ENCODE results near the gene NPPA.

The NPPA gene

DNA sequence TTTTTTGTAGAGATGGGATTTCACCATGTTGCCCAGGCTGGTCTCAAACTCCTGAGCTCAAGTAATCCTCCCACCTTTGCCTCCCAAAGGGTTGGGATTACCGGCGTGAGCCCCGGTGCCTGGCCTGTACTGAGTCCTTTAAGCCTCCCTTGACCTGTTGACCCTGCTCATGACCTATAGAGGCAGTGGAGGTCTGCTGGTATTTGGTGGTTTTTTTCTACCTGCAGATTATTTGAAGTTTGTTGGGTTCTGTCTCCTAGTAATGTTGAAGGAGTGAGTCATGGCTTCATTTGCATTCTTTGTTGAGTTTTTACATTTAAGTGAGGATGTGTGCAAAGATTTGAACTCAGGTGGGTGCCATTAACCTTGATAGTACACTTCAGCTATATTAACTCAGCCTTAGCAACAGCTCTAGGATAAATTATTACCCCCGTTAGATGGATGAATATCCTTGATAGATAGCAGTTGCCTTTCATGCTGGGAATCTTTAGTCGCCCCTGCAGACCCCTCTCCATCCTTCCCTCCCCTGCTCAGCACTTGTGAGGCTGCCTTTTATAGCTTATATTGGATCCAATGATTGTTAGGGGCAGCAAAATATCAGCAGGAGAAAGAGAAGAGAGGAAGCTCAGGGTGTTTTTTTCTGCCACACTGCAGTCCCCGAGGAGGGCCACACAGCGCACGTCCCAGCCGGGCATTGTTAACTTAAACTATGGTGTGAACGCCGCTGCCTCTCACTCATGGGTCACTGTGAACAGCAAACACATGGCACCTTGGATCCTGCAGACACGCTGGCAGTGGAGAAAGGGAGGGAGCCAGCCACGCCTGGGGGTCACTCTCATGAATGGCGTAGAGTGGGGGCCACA is 26.0 kb upstream of the NPPA start:
- no peak for DNase-seq

DNA sequence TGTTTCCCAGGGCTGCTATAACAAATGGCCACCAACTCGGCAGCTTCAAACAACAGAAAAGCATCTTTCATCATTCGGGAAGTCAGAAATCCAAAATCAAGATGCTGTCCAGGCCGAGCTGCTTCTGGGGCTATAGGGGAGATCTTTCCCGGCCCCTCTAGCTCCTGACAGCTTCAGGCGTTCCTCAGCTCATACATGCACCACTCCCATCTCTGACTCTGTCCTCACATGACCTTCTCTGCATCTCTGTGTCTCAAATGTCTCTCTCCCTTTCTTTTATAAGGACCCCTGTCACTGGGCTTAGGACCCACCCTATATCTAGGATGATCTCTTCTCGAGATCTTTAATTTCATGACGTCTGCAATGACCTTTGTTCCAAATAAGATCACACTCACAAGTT is 25.0 kb upstream of the NPPA start:
- no peak for DNase-seq

DNA sequence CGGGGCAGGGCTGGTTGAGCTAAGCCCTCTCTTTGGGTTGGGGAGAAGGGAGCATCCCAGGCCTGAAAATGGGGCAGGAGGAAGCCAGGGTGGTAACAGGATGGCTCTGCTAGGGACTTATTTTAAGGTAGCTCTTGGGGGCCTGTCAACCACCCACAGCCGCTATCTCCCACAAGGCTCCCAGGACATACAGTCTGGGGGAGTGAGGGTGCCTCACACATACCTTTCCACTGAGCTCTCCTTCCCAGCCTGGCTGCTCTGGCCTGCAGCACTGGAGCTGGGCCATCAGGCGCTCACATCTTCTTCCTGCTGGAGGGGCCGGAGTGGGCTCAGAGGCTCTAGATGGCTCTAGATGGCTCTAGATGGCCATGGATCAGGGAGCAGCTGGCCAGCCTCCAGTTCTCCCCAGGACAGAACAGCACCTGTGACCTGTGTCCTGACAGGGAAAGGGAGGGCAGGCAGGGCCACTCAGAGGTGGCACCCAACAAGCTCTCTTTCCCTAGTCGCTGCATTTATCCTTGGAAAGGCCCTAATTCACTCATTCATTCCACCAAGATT is 22.1 kb upstream of the NPPA start:
- DNase-seq, result no peak

DNA sequence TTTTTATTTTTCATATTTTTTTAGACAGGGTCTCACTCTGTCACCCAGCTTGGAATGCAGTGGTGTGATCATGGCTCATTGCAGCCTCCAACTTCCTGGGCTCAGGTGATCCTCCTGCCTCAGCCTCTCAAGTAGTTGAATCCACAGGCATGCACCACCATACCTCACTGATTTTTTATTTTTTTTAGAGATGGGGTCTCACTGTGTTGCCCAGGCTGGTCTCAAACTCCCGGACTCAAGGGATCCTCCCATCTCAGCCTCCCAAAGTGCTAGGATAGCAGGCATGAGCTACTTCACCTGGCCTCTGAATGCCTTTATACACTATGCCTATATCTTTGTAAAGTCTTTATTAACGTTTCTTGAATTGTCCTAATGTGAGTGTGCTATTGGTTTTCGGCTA is 21.5 kb upstream of the NPPA start:
- no peak for DNase-seq

DNA sequence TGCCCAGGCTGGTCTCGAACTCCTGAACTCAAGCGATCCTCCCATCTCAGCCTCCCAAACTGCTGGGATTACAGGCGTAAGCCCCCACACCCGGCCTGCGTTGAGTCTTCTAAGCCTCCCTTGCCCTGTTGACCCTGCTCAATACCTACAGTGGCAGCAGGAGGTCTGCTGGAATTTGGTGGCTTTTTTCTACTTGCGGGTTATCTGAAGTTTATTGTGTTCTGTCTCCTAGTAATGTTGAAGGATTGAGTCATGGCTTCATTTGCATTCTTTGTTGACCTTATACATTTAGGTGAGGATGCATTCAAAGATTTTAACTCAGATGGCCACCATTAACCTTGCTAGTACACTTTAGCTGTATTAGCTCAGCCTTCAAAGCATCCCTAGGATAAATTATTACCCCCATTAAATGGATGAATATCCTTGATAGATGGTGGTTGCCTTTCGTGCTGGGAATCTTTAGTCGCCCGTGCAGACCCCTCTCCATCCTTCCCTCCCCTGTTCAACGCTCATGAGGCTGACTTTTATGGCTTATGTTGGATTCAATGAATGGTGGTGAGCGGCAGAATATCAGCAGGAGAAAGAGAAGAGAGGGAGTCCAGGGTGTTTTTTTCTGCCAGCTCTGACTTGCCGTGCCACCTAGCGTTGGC is 20.9 kb upstream of the NPPA start:
- no peak for DNase-seq

DNA sequence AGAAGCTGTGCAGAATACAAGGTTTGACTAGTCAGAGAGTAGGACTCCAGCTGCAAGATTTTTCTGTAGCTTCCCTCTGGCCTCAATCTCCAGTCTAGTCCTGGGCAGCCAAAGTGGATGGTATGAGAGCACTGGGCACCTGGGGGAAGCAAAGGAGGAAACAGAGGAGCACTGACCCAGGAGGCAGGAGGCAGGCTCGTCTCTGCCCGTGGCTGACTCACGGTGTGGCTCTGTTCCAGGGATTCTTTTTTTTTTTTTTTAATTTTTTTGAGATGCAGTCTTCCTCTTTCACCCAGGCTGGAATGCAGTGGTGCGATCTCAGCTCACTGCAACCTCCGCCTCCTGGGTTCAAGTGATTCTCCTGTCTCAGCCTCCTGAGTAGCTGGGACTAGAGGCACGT is 15.3 kb upstream of the NPPA start:
- no peak for DNase-seq

DNA sequence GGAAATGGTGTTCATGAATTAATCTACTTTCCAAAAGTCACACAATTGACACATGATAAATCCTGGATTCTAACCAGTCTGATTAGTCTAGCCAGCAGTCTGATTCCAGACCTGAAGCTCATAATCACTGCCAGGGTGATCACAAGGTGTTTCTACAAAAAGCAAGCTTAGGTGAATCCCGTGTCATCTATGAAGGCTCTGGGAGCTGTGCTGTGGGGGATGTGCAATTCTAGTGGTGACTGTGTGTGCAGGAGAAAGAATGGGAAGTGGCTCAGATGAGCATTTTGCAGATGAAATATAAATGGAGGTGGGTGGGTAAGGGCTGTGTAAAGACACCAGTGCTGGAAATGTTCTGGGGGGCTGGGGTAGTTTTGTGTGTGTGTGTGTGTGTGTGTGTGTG is 13.0 kb upstream of the NPPA start:
- no peak for DNase-seq

DNA sequence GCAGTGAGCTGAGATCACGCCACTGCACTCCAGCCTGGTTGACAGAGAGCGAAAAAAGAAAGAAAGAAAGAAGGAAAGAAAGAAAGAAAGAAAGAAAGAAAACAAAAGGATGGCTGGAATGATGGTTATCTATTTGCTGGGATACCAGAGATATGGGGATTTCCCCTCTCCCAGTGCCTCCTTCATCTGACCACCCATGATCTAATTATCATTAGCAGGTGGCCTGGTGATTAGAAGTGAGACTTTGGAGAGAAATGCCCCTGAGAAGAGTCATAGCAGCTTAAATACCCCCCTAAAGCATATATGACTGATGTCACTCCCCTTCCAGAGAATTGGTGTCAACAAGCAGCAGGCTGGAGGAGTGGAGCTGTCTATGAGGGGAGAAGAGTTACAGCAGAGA is 12.5 kb upstream of the NPPA start:
- no peak for DNase-seq

DNA sequence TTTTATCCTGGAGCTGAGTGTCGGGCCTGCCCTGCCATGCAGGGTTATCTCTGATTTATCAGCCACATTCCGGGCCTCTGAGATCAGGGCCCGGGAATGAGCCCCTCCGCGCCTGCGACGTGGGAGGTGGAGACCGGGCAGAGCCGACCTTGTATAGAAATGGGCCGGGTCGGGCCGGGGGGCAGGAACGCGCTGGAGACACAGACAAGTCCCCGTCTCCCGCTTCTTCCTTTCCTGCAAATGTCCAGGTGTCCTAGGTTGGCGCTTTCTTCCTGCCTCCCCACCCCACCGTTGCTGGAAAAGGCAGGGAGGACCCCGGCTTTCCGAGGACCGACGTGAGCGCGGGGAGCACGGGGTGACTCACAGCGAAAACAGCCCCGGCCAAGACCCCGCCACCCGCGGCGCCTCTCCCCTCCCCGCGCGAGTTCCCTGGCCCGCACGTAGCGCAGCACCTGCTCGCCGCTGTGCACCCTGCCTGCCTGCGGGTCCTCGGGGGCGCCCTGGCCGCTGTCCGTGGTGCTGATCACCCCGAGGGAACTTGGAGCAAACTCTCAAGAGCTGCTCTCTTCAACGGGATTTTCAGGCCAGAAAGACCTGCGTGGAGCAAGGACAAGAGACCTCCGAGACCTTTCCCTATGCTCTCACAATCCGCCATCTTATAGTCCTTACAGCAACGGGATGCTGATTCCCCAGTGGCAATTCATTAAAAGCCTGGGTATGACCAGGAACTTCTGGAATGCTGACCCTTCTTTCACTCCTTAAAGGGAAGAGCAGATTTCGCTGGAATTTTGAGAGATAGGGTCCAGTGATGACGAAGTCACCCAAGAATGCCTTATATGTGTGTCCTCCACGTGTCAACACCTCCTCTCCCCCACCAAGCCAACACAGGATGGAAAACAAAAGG is 11.6 kb upstream of the NPPA start:
- no peak for DNase-seq

DNA sequence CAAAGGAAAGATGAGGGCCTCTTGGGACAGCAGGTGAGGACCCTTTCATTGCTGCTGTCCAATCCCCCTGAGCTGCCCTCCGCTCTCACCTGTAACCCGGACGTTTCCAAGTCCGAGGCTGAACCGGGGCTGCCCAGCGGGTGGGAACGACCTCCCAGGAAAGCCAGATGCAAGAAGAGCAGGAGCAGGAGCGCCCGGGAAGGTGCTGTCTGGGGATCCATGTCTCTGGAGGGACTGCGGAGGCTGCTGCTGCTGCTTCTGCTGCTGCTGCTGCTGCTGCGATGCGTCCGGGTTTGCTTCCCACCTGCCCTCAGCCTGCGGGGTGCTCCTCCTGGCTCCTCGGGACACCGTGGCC is 11.0 kb upstream of the NPPA start, which contains the start of gene NPPB:
NPPB (minus strand) TSS at position 333 of the 355 bp plus-strand sequence; CDS start at position 221, 112 bp downstream.
- no peak for DNase-seq

DNA sequence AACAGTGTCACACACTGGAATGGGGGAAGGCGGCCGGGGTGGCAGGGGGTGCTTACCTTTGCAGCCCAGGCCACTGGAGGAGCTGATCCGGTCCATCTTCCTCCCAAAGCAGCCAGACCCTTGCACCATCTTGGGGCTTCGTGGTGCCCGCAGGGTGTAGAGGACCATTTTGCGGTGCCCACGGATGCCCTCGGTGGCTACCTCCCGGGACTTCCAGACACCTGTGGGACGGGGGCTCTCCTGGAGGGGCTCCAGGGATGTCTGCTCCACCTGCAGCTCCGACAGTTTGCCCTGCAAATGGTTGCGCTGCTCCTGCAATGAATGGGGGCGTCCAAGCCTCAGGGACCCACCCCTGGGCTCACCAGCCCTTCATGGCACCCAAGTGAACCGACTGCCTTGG is 10.6 kb upstream of the NPPA start:
- DNase-seq, result no peak

DNA sequence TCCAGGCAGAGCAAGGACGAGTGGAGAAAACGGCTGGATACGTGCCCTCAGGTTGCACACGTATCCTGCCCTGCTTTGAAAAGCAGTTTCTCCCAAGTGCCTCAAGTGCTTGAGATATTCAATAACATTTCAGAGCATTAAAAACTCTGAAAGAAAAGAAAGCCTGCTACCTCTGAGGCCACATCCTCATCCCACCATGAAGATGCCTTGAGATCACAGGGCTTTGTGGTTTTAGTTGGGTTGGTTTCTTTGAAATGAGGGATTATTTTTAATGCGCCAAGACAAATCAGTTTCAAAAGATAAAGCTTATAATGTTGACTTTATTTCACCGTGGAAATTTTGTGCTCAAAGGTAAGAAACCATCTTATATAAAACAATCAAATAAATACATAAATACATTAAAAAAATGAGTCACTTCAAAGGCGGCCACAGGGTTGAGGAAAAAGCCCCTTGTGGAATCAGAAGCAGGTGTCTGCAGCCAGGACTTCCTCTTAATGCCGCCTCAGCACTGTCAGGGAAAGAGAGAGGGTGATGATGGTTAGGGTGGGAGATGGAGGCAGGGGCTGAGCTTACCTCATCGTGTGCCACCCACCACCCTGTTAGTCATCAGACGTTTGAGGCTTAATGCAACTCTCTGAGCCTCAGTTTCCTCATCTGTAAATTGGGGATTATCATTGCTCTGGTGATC is 9.7 kb upstream of the NPPA start:
- DNase-seq, result no peak

DNA sequence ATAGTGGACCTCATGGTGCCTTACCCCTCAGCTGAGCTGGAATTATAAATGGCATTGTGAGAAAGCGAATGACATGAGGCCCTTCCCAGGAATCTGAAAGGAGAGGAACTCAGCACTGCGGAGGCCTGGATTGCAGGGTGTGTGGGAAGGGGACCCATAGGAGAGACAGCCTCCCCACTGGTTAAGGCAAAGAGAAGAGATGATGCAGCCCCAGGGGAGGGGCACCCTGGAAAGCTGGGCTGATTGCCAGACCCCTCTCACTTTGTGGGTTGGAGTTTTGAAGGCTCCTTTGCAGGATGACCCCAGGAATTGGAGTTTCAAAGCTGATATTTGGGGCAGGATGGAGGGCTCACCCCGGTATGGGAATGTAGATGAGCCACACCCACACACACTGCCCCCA is 9.1 kb upstream of the NPPA start:
- DNase-seq, result no peak

DNA sequence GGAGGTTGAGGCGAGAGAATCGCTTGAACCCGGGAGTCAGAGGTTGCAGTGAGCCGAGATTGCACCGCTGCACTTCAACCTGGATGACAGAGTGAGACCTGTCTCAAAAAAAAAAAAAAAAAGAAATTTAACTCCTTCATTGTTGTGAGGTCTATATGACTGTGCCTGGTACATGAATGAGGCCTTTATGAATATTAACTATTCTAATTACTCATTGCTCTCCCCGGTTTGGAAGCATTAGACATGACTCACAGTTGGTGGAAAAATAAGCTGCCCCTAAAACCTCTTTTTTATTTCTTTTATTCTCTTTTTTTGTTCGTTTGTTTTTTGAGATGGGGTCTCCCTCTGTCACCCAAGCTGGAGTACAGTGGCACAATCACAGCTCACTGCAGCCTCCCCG is 7.8 kb upstream of the NPPA start:
- DNase-seq, result no peak

DNA sequence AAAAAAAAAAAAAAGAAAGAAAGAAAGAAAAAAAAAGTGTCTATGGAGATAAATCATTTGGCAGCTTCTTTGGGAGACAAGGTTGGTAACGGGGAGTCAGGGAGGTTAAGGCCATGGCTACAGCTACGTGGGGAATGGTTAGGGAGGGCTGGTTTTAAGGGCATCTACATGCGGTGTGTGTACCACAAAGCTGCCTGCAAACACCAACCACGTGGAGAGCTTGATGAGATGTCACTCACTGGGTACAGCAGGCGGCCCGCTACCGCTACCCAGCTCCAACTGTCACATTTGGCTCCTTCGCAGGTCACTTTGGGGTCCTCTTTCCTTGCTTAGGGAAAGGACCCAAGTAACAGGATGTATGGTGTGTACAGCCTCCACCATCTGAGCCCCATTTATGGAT is 6.9 kb upstream of the NPPA start:
- DNase-seq, result no peak

DNA sequence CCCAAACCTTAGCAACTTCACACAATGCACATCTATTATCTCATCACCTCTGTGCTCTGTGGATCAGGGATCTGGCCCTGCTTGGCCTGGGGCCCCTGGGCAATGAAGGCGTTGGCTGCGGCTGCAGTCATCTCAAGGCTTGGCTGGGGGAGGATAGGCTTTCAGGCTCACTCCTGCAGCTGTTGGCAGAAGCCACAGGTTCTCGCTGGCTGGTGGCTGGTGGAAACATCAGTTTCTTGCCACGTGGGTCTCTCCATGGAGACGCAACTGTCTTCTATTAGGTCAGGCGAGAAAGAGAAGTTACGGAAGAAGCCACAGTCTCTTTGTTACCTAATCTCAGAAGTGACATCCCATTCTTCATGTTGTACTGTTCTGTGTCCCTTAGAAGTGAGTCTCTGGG is 3.6 kb upstream of the NPPA start:
- no peak for DNase-seq

DNA sequence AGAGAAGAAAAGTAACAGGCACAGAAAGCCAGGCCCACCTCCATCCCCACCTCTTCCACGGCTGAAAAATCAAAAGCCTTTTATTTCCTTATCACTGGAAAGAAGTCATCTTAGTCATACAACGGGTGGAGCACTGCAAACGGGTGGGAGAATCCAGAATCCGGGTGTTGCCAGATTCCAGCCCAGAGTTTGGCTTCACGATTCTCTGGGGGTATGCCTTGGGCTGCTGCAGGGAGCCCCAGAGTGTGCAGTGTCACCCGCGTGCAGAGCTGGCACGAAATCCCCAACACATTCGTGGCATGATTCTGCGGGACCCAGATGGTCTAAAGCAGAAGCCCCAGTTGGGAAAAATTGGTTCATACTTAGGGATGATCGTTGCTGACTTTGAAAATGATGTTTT is 2.6 kb upstream of the NPPA start:
- no peak for DNase-seq

DNA sequence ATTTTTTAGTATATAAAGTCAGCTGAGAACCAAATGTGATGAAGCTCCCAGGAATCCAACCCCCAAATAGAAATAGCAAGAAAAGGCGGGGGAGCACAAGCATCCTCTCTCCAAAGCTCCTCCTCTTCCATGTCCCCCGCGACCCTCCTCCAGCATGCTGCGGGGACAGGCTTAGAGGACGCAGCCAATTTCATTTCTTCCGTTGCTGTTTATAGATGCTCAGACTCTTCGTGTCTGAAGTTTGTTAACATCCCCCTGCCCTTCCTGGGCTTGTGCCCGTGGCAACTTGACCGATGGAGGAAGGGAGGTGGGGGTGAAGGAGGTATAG is 754 bp upstream of the NPPA start:
- no peak for DNase-seq

DNA sequence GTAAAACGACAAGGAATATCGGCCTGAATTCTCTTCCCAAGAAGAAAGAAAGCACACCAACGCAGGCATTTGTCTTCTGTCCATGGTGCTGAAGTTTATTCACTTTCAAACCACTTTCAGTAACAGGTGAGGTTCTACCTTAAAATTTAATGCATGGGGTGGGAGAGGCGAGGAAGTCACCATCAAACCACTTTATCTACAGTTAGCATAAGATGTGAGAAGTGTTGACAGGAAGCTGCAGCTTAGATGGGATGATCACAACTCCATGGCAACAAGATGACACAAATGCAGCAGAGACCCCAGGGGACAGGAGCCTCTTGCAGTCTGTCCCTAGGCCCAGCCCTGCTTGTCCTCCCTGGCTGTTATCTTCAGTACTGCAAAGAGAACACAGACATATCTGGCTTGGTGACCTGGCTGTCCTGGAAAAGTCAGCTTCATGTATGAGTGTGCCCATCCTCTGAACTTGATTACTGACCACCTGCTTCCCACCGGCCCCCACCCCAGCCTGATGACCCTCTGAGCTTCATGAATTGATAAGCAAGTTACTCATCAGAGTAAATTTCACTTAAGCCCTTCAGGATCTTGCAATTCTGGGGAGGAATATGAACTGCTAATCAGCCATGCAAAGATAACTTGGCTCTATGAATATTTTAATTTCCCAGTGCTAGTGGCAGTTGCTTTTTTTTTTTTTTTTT is 1.8 kb downstream of the NPPA start:
- no peak for DNase-seq

DNA sequence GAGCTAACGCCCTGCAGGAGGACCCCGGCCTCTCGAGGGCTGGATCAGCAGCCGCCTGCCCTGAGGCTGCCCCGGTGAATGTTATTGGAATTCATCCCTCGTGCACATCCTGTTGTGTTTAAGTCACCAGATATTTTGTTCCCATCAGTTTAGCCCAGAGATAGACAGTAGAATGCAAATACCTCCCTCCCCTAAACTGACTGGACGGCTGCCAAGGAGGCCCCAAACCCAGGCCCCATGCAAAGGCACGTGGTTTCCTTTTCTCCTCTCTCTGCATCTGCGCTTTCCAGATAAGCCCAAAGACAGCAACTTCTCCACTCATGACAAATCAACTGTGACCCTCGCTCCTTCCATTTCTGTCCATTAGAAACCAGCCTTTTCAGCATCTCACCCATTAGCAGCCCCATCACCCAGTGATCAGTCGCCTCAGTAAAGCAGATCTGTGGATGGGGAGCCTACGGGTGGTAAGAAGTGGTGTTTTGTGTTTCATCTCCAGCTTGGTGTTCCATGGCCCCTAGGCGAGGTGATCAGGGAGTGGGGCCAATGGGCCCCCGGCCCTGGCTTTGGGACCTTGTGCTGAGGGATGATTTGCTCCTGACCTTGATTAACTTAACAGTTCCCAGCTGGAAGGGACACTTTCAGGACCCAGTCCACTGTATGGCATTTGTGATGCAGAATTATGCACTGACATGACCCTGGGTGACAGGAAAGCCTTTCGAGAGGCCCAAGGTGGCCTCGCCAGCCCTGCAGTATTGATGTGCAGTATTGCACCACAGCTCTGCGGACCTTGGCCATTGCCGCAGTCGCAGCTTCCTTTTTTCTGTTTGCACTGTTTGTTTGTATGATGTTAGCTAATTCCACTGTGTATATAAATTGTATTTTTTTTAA is 5.2 kb downstream of the NPPA start:
- DNase-seq, result no peak
